Liver (tissue), 9 donors: ENCODE results near the gene ICAM1. TPM values are rescaled to one million over a fixed set of nuclear protein-coding genes. Genes with fewer than 3 reads are reported as not detected.

Experiments used
- DNase-seq: peaks from one replicate; pipeline ENCODE4 v3.0.0-alpha.2; 2017; ENCODE audit warnings: low spot score
- H3K27ac ChIP-seq, 2 donors: one replicate each; pipeline ENCODE4 v1.7.0; 2013; ENCODE audit warnings: inconsistent platforms in 2 of 2, low read length in 2 of 2, control low read depth in 1 of 2, low read depth in 1 of 2, mild to moderate bottlenecking in 1 of 2
- H3K27me3 ChIP-seq, 4 donors: one replicate each; pipeline versions ENCODE4 v1.6.1 to v1.7.0; 2013; ENCODE audit warnings: low read length in 3 of 4, inconsistent platforms in 1 of 4, mild to moderate bottlenecking in 1 of 4, moderate library complexity in 1 of 4; ENCODE audit not compliant: control insufficient read depth in 4 of 4, insufficient read depth in 4 of 4
- H3K36me3 ChIP-seq, 4 donors: one replicate each; pipeline versions ENCODE4 v1.6.1 to v1.7.0; 2013; ENCODE audit warnings: low read length in 3 of 4, mild to moderate bottlenecking in 3 of 4, low read depth in 1 of 4, moderate library complexity in 1 of 4; ENCODE audit not compliant: control insufficient read depth in 4 of 4, insufficient read depth in 3 of 4
- H3K4me1 ChIP-seq, 4 donors: one replicate each; pipeline versions ENCODE4 v1.6.1 to v1.7.0; 2013; ENCODE audit warnings: low read length in 3 of 4, mild to moderate bottlenecking in 3 of 4, moderate library complexity in 1 of 4; ENCODE audit not compliant: control insufficient read depth in 4 of 4, insufficient read depth in 4 of 4
- H3K4me3 ChIP-seq, 3 donors: one replicate each; pipeline versions ENCODE4 v1.6.1 to v1.7.0; 2013; ENCODE audit warnings: low read length in 3 of 3, control low read depth in 1 of 3, low read depth in 1 of 3, mild to moderate bottlenecking in 1 of 3
- H3K9ac ChIP-seq, 2 donors: one replicate each; pipeline ENCODE4 v1.7.0; 2013; ENCODE audit warnings: low read length in 2 of 2, mild to moderate bottlenecking in 2 of 2, moderate library complexity in 2 of 2, control low read depth in 1 of 2, low read depth in 1 of 2
- H3K9me3 ChIP-seq, 4 donors: one replicate each; pipeline versions ENCODE4 v1.6.1 to v1.7.0; 2013; ENCODE audit warnings: low read length in 3 of 4; ENCODE audit not compliant: control insufficient read depth in 4 of 4
- EGR1 ChIP-seq, 2 donors: IDR thresholded peaks; 2 replicates each; pipeline ENCODE4 v1.6.1; 2016 to 2018; ENCODE audit warnings: antibody characterized with exemption in 2 of 2, low read depth in 2 of 2
- FOXA1 ChIP-seq: IDR thresholded peaks from 2 replicates; pipeline ENCODE4 v1.6.1; 2016; ENCODE audit warnings: antibody characterized with exemption
- FOXA2 ChIP-seq: IDR thresholded peaks from 2 replicates; pipeline ENCODE4 v1.6.1; 2016; ENCODE audit warnings: antibody characterized with exemption
- GABPA ChIP-seq, 2 donors: IDR thresholded peaks in 1 of 2; conservative IDR thresholded peaks in 1 of 2; 2 replicates each; pipeline ENCODE4 v1.6.1; 2016; ENCODE audit warnings: antibody characterized with exemption in 2 of 2, mild to moderate bottlenecking in 1 of 2, moderate library complexity in 1 of 2
- HNF4A ChIP-seq, 2 donors: conservative IDR thresholded peaks; 2 replicates each; pipeline ENCODE4 v1.6.1; 2016; ENCODE audit warnings: antibody characterized with exemption in 2 of 2, mild to moderate bottlenecking in 2 of 2
- JUND ChIP-seq, 2 donors: IDR thresholded peaks; 2 replicates each; pipeline ENCODE4 v1.6.1; 2016; ENCODE audit warnings: antibody characterized with exemption in 2 of 2
- NR2F2 ChIP-seq: IDR thresholded peaks from 2 replicates; pipeline ENCODE4 v1.6.1; 2016; ENCODE audit warnings: antibody characterized with exemption
- RAD21 ChIP-seq, 2 donors: IDR thresholded peaks; 2 replicates each; pipeline ENCODE4 v1.6.1; 2016; ENCODE audit warnings: antibody characterized with exemption in 2 of 2, mild to moderate bottlenecking in 2 of 2
- RXRA ChIP-seq, 2 donors: IDR thresholded peaks; 2 replicates each; pipeline ENCODE4 v1.6.1; 2017 to 2018; ENCODE audit warnings: antibody characterized with exemption in 2 of 2, mild to moderate bottlenecking in 1 of 2
- SP1 ChIP-seq: IDR thresholded peaks from 2 replicates; pipeline ENCODE4 v1.6.1; 2018; ENCODE audit warnings: antibody characterized with exemption, mild to moderate bottlenecking
- YY1 ChIP-seq: IDR thresholded peaks from 2 replicates; pipeline ENCODE4 v1.6.1; 2016; ENCODE audit warnings: antibody characterized with exemption, mild to moderate bottlenecking
- WGBS: extraction: QIAGEN DNeasy Blood & Tissue Kit; methylation state at CpG from one replicate; pipeline ENCODE4 v1.1.7; 2013; 5-methylcytosine and 5-hydroxymethylcytosine counted together
- polyA plus RNA-seq, 2 donors: library from polyadenylated mRNA; stranded (reverse) in 1 of 2; unstranded in 1 of 2; fragments of 200-250 nt in 1 of 2; fragments of >200 nt in 1 of 2; fragmentation: Nextera tagmentation in 1 of 2; extraction: Ambion mirVana in 1 of 2; gene quantifications; one replicate each; pipeline versions ENCODE4 v1.2.1 to v1.2.3, GENCODE V29; 2013 to 2015
- total RNA-seq, 2 donors: library from RNA; depleted of rRNA; stranded (reverse); fragments of >200 nt; gene quantifications; one replicate each; pipeline ENCODE4 v1.2.3, GENCODE V29; 2014
- TF ChIP-seq, protein P1 (sequence below): fragments of 150-350 bp; IDR thresholded peaks from 2 replicates; pipeline ENCODE4 v1.5.1; 2017; ENCODE audit warnings: improper control_type of control experiment, low read depth, low read length; ENCODE audit not compliant: missing input control
- TF ChIP-seq, protein P2 (sequence below): IDR thresholded peaks from 2 replicates; pipeline ENCODE4 v1.6.1; 2016; ENCODE audit warnings: antibody characterized with exemption
- TF ChIP-seq, protein P3 (sequence below): IDR thresholded peaks from 2 replicates; pipeline ENCODE4 v1.6.1; 2016; ENCODE audit warnings: antibody characterized with exemption, mild to moderate bottlenecking
- donor health status: healthy.
- donor health status: healthy.
- donor health status: healthy.
- donor health status: healthy.
- donor health status: healthy.

Gene ICAM1
- total and polyA plus RNA-seq, 4 donors = 7.8 to 26.3 (median 19.8) TPM

DNA sequence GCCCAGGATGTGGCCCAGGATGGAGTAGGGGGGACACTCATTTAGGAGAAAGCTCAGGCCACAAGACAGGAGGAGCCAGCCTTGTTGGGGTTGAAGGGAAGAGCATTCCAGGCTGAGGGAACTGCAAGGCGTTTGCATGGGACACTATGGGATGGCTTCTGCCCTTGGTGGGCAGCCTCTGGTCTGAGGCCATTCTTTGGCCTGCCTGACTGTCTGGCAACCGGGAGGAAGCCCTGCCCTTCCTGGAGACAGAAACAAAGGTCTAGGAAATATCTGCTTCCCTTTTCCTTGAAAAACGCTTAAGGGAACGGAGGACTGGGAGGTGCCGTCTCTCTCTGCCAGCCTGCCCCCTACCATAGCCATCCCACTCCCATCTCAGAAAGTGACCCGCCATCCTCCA lies 2.8 kb upstream of the ICAM1 start:
- 70% methylated on average over 6 of the region's 6 CpGs for WGBS
- Histone ChIP-seq H3K9ac (no peak overlapping the region), H3K9me3 (no peaks in the 10 kb centered on the region)

DNA sequence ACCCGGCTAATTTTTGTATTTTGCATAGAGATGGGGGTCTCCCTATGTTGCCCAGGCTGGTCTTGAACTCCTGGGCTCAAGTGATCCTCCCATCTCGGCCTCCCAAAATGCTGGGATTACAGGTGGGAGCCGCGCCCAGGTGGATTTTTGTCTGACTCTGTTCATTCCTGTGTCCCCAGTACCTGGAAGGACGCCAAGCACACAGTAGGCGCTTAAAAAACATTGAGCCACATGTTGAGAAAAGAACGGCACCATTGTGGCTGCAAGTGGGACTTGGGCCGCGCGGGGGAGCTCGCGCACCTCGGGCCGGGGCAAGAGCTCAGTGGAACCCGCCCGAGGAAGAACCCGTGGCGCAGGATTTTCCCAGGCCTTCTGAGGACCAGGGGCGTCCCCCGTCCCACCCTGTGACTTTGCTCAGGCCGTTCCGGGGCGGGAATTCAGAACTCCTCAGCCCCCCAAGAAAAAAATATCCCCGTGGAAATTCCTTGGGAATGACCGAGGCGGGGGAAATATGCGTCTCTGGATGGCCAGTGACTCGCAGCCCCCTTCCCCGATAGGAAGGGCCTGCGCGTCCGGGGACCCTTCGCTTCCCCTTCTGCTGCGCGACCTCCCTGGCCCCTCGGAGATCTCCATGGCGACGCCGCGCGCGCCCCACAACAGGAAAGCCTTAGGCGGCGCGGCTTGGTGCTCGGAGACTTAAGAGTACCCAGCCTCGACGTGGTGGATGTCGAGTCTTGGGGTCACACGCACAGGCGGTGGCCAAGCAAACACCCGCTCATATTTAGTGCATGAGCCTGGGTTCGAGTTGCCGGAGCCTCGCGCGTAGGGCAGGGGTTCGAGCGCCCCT lies 1.4 kb upstream of the ICAM1 start:
- Histone ChIP-seq H3K27ac (peak overlapping the region; percentile 95 to 97), H3K27me3 (no peaks in the 10 kb centered on the region), H3K9ac (peak overlapping the region; percentile 21 to 72), H3K4me3 (peak overlapping the region; percentile 1 to 76 (median 76)), H3K4me1 (peaks cover 6 to 19% (median 12%) of the 10 kb centered on the region in 4 donors), H3K36me3 (peaks cover 0 to 2% (median 1%) of the 10 kb centered on the region in 4 donors), H3K9me3 (no peaks in the 10 kb centered on the region)
- 7% methylated on average over 59 of the region's 59 CpGs for WGBS
- peak; percentile 95 to 97 for TF ChIP-seq RAD21 (IDR thresholded peaks at IDR 0.05)
- no peak for TF ChIP-seq JUND (IDR thresholded peaks at IDR 0.05)
- peak in 1 of 2 donors; percentile 19 for TF ChIP-seq RXRA (IDR thresholded peaks at IDR 0.05)
- no peak for TF ChIP-seq SP1
- TF ChIP-seq, protein P1, sequence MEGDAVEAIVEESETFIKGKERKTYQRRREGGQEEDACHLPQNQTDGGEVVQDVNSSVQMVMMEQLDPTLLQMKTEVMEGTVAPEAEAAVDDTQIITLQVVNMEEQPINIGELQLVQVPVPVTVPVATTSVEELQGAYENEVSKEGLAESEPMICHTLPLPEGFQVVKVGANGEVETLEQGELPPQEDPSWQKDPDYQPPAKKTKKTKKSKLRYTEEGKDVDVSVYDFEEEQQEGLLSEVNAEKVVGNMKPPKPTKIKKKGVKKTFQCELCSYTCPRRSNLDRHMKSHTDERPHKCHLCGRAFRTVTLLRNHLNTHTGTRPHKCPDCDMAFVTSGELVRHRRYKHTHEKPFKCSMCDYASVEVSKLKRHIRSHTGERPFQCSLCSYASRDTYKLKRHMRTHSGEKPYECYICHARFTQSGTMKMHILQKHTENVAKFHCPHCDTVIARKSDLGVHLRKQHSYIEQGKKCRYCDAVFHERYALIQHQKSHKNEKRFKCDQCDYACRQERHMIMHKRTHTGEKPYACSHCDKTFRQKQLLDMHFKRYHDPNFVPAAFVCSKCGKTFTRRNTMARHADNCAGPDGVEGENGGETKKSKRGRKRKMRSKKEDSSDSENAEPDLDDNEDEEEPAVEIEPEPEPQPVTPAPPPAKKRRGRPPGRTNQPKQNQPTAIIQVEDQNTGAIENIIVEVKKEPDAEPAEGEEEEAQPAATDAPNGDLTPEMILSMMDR = peak; percentile 89
- no peak for TF ChIP-seq YY1
- no peak for TF ChIP-seq FOXA1
- peak; percentile 95 for DNase-seq

More for the DNA sequence above, 2.8 kb upstream of the ICAM1 start:
- Histone ChIP-seq H3K4me3 (no peak overlapping the region), H3K27ac (no peak overlapping the region), H3K27me3 (no peaks in the 10 kb centered on the region), H3K36me3 (no peaks in the 10 kb centered on the region), H3K4me1 (peaks cover 6 to 19% (median 12%) of the 10 kb centered on the region in 4 donors)
- DNase-seq = no peak
- TF ChIP-seq EGR1 (IDR thresholded peaks at IDR 0.05; ENCODE audit: low read depth in 2 of 2) (no peak), GABPA (IDR thresholded peaks at IDR 0.05 in 1 of 2, conservative IDR thresholded peaks at IDR 0.05 in 1 of 2) (no peak), FOXA2 (no peak), NR2F2 (peak; percentile 62), JUND (IDR thresholded peaks at IDR 0.05) (no peak)
- TF ChIP-seq, protein P2, sequence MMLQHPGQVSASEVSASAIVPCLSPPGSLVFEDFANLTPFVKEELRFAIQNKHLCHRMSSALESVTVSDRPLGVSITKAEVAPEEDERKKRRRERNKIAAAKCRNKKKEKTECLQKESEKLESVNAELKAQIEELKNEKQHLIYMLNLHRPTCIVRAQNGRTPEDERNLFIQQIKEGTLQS = no peak

DNA sequence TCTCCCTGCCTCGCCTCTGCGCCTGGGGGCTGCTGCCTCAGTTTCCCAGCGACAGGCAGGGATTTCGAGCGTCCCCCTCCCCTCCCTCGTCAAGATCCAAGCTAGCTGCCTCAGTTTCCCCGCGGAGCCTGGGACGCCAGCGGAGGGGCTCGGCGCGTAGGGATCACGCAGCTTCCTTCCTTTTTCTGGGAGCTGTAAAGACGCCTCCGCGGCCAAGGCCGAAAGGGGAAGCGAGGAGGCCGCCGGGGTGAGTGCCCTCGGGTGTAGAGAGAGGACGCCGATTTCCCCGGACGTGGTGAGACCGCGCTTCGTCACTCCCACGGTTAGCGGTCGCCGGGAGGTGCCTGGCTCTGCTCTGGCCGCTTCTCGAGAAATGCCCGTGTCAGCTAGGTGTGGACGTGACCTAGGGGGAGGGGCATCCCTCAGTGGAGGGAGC lies 722 bp upstream of the ICAM1 start:
- Histone ChIP-seq H3K27ac (peak overlapping the region; percentile 95 to 97), H3K4me1 (peaks cover 6 to 19% (median 12%) of the 10 kb centered on the region in 4 donors), H3K36me3 (peaks cover 3 to 9% (median 6%) of the 10 kb centered on the region in 4 donors), H3K27me3 (no peaks in the 10 kb centered on the region), H3K9ac (peak overlapping the region; percentile 45 to 72), H3K4me3 (peak overlapping the region; percentile 70 to 76 (median 76)), H3K9me3 (no peaks in the 10 kb centered on the region)
- 3% methylated on average over 37 of the region's 37 CpGs for WGBS
- no peak for DNase-seq
- TF ChIP-seq JUND (IDR thresholded peaks at IDR 0.05) (no peak), RAD21 (IDR thresholded peaks at IDR 0.05) (no peak), RXRA (IDR thresholded peaks at IDR 0.05) (no peak), YY1 (no peak), NR2F2 (no peak), HNF4A (conservative IDR thresholded peaks at IDR 0.05) (no peak), SP1 (no peak)
- TF ChIP-seq, protein P3, sequence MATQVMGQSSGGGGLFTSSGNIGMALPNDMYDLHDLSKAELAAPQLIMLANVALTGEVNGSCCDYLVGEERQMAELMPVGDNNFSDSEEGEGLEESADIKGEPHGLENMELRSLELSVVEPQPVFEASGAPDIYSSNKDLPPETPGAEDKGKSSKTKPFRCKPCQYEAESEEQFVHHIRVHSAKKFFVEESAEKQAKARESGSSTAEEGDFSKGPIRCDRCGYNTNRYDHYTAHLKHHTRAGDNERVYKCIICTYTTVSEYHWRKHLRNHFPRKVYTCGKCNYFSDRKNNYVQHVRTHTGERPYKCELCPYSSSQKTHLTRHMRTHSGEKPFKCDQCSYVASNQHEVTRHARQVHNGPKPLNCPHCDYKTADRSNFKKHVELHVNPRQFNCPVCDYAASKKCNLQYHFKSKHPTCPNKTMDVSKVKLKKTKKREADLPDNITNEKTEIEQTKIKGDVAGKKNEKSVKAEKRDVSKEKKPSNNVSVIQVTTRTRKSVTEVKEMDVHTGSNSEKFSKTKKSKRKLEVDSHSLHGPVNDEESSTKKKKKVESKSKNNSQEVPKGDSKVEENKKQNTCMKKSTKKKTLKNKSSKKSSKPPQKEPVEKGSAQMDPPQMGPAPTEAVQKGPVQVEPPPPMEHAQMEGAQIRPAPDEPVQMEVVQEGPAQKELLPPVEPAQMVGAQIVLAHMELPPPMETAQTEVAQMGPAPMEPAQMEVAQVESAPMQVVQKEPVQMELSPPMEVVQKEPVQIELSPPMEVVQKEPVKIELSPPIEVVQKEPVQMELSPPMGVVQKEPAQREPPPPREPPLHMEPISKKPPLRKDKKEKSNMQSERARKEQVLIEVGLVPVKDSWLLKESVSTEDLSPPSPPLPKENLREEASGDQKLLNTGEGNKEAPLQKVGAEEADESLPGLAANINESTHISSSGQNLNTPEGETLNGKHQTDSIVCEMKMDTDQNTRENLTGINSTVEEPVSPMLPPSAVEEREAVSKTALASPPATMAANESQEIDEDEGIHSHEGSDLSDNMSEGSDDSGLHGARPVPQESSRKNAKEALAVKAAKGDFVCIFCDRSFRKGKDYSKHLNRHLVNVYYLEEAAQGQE = no peak
